HCEC 1CT (cell line): ENCODE results near the gene CNTD1.

Experiments
- DNase-seq: peaks from one replicate; pipeline ENCODE4 v3.0.0-alpha.2; 2017

The CNTD1 gene

GRCh38 chr17:42779936-42780850 lies 18.5 kb upstream of the CNTD1 start, which contains the start of gene WNK4:
TSS of gene WNK4 (plus strand) at chr17:42780610. CDS start at chr17:42780699, 89 bp downstream.
- peak; percentile 43 for DNase-seq

GRCh38 chr17:42780851-42781638 lies 17.6 kb upstream of the CNTD1 start:
- DNase-seq = no peak

- DNase-seq = no peak
These were observed 17.0 kb upstream of the CNTD1 start for GRCh38 chr17:42781639-42782165.

DNA sequence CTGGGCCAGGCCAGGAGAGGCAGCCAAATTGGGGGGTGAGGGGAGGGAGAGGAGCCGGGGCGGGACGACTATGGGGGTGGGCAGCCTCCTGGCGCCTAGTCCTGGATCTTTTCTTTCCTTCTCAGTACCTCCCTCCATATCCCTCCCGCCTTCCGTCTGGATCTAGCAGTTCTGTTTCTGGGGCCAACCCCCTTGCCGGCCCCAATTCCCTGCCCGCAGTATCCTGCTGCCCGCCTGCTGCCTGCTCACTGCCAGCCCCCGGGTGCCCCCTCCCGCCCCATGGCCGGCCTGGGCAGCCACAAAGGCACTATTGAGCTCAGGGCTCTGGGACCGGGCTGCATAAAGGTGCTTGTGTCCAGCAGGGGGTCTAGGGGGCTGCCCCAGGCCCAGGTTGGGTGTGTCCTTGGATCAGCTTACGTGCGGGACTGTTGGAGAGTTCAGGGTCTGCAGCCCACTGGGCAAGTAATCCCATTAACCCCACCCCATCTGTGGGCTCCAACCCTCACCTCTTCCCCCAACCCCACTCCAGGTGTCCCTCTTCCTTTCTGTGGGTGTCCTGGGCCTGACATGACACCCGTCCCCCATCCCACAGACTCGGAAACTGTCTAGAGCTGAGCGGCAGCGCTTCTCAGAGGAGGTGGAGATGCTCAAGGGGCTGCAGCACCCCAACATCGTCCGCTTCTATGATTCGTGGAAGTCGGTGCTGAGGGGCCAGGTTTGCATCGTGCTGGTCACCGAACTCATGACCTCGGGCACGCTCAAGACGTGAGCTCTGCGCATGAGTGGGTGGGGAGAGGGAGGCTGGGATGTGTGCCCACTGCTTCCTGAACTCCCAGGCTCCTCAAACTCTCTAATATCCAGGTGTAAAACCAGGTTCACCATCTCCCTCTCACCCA lies 16.2 kb upstream of the CNTD1 start:
- no peak for DNase-seq

- peak; percentile 85 for DNase-seq
These were observed 15.4 kb upstream of the CNTD1 start for GRCh38 chr17:42783062-42783790.

- DNase-seq = no peak
These were observed 14.9 kb upstream of the CNTD1 start for GRCh38 chr17:42783791-42784138.

- DNase-seq = no peak
These were observed 14.3 kb upstream of the CNTD1 start for GRCh38 chr17:42784409-42784808.

- no peak for DNase-seq
These were observed 13.7 kb upstream of the CNTD1 start for GRCh38 chr17:42784811-42785592.

GRCh38 chr17:42787266-42787665 lies 11.4 kb upstream of the CNTD1 start:
- no peak for DNase-seq

- no peak for DNase-seq
These were observed 6.7 kb upstream of the CNTD1 start for GRCh38 chr17:42791948-42792347.

- DNase-seq = no peak
These were observed 6.1 kb upstream of the CNTD1 start for GRCh38 chr17:42792545-42792944.

- no peak for DNase-seq
These were observed 3.6 kb upstream of the CNTD1 start for GRCh38 chr17:42795061-42795460.

- DNase-seq = no peak
These were observed 3.2 kb upstream of the CNTD1 start for GRCh38 chr17:42795465-42795864.

GRCh38 chr17:42796066-42796758 lies 2.4 kb upstream of the CNTD1 start:
- DNase-seq = no peak

DNA sequence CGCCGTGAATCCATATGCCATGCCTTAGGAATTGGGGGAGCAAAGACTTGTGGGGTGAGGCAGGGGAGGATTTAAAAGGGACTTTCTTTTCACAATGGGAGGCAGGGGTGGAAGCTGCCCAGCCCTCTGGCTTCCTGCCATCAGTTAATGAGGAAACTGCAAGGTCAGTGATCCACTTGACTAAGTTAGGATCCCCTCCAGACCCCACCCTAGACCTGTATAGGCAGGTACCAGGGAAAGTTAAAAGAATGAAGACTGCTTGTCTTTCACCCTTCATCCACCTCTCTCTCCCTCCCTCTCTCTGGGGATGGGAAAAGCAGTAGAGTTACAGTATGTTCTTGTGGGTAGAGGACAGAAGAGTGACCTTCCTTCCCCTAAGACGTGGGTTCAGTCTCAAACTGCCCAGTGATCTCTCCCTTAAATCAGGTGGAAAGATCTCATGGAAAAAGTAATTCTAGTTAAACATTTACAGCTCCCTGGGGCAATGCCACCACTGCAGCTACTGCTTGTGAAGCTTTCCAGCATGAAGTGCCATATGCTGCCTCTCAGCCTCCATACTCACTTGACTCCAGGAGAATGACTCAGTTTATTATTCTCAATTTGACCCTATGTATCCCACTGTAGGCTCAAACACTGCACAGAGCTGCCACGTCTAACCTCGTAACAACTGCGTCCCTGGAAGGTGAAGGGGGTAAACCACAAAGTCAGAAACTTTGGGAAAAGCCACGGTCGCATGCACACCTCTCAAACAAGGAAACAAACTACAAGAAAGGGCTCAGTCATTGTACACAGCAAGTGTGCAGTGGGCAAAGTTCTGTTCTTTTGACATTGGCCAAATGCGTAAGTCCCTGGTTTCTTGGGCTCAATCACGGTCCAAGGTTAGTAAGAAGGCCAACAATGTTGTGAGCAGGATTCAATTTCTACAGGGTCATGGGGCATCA lies 1.3 kb upstream of the CNTD1 start:
- DNase-seq = no peak

DNA sequence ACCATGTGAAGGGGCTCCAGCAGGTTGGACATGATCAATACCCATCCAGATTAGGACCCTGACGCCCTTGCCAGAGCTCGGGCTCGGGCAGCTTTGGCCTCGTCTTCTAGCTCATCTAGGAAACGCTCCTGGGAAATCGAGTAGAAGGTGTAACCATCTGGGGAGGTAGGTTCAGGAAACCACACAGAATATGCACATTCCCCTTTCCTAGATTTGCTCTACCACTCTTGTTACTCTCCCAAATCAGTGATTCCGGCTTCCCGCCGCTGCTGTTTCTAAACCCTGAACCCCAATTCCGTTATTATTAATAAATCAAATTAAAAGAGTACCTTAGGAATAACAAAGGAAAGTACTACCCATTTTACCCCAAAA lies 664 bp upstream of the CNTD1 start:
- no peak for DNase-seq

DNA sequence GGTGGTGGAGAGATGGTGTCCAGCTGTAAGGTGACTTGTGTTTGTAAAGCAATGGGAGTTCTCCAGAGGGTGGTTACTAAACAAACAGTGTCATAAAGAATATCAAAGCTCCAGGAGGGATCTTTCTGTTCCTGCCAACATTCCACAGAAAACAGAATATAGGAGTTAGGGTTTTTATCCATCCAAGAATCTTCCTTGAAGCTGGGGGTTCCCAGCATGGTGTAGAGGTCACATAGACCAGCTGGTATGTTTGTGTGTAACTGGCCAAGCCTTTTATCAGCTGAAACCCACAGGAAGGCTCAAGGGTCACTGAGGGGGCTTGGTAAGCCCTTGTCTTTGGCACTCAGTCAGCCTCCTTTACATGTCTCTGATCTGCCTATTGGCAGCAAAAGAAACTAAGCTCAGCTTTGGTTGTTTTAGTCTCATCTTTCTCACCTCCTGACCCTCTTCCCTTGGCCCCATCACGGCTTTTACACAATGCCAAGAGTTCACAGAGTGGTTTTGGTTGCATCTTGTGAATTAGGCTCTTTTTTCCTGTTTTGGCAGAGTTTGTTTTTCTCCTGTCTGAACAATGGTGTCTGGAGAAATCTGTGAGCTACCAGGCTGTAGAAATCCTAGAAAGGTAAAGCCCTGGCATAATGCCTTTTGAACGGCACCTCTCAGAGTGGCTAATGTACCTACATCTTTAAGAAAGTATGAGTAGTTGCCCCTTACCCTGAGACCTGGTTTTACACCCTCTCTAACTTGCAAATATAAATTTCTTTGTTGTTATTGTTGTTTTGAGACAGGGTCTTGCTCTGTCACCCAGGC lies 4.6 kb downstream of the CNTD1 start:
- DNase-seq = no peak

- no peak for DNase-seq
These were observed 6.3 kb downstream of the CNTD1 start for GRCh38 chr17:42804918-42805367.
